ENCODE measurements around the gene CD248.
A peak's percentile ranks its signal among the peaks of the same experiment; 100 is the strongest.
"Not testable (repeated sequence)": the region's sequence is repeated elsewhere in the genome, so short reads cannot be mapped to it uniquely, and the experiment has no call there.

Gene CD248

GRCh38 chr11:66328302-66329144 is 11.7 kb upstream of the CD248 start:
- DNase-seq (ENCODE audit: low spot score) = peak; percentile 60

GRCh38 chr11:66328031-66328301 is 11.1 kb upstream of the CD248 start:
- no peak for DNase-seq (ENCODE audit: low spot score)

GRCh38 chr11:66327171-66328030 is 10.6 kb upstream of the CD248 start:
- no peak for DNase-seq (ENCODE audit: low spot score)

GRCh38 chr11:66326261-66327111 is 9.6 kb upstream of the CD248 start:
- DNase-seq (ENCODE audit: low spot score) = no peak

GRCh38 chr11:66325263-66325671 is 8.4 kb upstream of the CD248 start:
- DNase-seq (ENCODE audit: low spot score) = no peak

- DNase-seq (ENCODE audit: low spot score) = no peak
These were observed 7.8 kb upstream of the CD248 start for GRCh38 chr11:66324664-66325063.

GRCh38 chr11:66323684-66324083 is 6.8 kb upstream of the CD248 start:
- no peak for DNase-seq (ENCODE audit: low spot score)

GRCh38 chr11:66322732-66323427 is 6.0 kb upstream of the CD248 start:
- no peak for DNase-seq (ENCODE audit: low spot score)

- DNase-seq (ENCODE audit: low spot score) = no peak
These were observed 4.8 kb upstream of the CD248 start for GRCh38 chr11:66321606-66322005.

- not testable (repeated sequence) for DNase-seq (ENCODE audit: low spot score)
These were observed 3.9 kb upstream of the CD248 start for GRCh38 chr11:66320748-66321147.

- not testable (repeated sequence) for DNase-seq (ENCODE audit: low spot score)
These were observed 3.4 kb upstream of the CD248 start for GRCh38 chr11:66320289-66320688.

- no peak for DNase-seq (ENCODE audit: low spot score)
These were observed 1.7 kb upstream of the CD248 start for GRCh38 chr11:66318600-66318970.

GRCh38 chr11:66317723-66318599 is 1.1 kb upstream of the CD248 start:
- no peak for DNase-seq (ENCODE audit: low spot score)

- DNase-seq (ENCODE audit: low spot score) = no peak
These were observed 478 bp upstream of the CD248 start for GRCh38 chr11:66317322-66317722.

- DNase-seq (ENCODE audit: low spot score) = no peak
These were observed 678 bp downstream of the CD248 start for GRCh38 chr11:66315921-66316811.

- DNase-seq (ENCODE audit: low spot score) = no peak
These were observed 1.4 kb downstream of the CD248 start for GRCh38 chr11:66315498-66315885.

- DNase-seq (ENCODE audit: low spot score) = no peak
These were observed 2.0 kb downstream of the CD248 start for GRCh38 chr11:66314561-66315497.

GRCh38 chr11:66314186-66314501 is 2.7 kb downstream of the CD248 start:
- DNase-seq (ENCODE audit: low spot score) = no peak

Measured in COLO829 (cell line).